Activated CD4-positive, alpha-beta T cell treated with anti-CD3 and anti-CD28 coated beads for 1 hour (primary cell): ENCODE results near the gene HEPHL1.
"Not testable (repeated sequence)": the region's sequence is repeated elsewhere in the genome, so short reads cannot be mapped to it uniquely, and the experiment has no call there.

Experiments
- DNase-seq: peaks from one replicate; pipeline ENCODE4 v3.0.0-alpha.2; 2020

Gene HEPHL1, protein sequence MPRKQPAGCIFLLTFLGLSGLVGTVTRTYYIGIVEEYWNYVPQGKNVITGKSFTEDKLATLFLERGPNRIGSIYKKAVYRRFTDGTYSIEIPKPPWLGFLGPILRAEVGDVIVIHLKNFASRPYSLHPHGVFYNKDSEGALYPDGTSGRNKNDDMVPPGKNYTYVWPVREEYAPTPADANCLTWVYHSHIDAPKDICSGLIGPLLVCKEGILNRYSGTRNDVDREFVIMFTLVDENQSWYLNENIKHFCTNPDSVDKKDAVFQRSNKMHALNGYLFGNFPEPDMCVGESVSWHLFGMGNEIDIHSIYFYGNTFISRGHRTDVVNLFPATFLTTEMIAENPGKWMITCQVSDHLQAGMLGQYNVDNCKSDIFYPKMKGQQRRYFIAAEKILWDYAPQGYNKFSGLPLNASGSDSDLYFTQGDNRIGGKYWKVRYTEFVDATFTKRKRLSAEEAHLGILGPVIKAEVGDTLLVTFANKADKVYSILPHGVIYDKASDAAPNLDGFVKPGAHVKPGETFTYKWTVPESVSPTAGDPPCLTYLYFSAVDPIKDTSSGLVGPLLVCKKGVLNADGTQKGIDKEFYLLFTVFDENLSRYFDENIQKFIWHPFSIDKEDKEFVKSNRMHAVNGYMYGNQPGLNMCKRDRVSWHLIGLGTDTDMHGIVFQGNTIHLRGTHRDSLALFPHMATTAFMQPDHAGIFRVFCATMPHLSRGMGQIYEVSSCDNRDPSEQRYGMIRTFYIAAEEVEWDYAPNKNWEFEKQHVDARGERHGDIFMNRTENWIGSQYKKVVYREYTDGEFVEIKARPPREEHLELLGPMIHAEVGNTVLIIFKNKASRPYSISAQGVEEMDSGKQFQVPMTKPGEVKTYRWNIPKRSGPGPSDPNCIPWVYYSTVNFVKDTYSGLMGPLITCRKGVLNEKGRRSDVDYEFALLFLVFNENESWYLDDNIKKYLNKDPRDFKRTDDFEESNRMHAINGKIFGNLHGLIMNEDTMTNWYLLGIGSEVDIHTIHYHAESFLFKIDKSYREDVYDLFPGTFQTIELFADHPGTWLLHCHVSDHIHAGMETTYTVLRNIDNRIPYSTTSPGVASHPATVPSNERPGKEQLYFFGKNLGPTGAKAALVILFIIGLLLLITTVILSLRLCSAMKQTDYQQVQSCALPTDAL

GRCh38 chr11:94020777-94021481 lies at the start of gene HEPHL1:
Gene HEPHL1 (plus strand): TSS chr11:94021354. CDS start chr11:94021369, 15 bp downstream.
- DNase-seq, result no peak

GRCh38 chr11:93972790-93973189 lies 48.4 kb upstream of the HEPHL1 start:
- DNase-seq, result no peak

- not testable (repeated sequence) for DNase-seq
These were observed 47.7 kb upstream of the HEPHL1 start for GRCh38 chr11:93973322-93974051.

DNA sequence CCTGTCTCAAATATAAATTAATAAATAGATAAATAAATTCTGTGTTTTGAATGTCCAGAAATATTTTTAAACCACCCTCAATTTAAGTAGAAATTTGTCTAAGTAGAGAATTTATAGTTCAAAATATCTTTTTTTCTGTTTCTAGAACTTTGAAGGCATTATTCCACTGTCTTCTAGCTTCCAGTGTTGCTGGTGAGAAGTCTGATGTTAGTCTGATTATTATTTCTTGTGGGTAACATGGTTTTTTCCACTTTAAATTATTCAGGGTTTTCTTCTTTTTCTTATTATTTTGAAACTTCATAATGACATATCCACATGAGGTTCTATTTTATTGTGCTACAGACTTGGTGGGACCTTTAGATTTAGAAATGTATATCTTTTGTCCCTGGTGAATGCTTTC lies 46.4 kb upstream of the HEPHL1 start:
- DNase-seq, result no peak

DNA sequence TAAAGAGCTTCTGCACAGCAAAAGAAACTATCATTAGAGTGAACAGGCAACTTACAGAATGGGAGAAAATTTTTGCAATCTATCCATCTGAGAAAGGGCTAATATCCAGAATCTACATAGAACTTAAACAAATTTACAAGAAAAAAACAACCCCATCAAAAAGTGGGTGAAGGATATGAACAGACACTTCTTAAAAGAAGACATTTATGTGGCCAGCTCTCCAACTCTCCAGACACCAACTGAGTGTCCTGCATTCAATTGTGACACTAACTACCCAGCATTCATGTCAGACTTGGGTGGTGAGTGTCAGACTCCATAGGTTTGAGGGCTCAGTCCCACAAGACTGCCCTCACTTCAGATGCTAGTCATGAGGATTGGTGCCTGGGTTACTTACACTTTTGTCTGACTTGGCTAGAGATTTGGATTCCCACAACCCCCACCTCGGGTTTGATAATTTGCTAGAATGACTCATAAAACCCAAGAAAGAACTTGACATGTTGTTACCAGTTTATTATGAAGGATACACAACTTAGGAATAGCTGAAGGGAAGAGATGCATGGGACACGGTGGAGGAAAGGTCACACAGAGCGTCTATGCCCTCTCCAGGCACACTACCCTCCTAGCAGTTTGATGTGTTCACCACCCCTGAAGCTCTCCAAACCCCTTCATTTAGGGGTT lies 44.4 kb upstream of the HEPHL1 start:
- DNase-seq, result not testable (repeated sequence)

- DNase-seq, result no peak
These were observed 37.5 kb upstream of the HEPHL1 start for GRCh38 chr11:93983542-93984195.

GRCh38 chr11:93984196-93984567 lies 37.0 kb upstream of the HEPHL1 start:
- no peak for DNase-seq

DNA sequence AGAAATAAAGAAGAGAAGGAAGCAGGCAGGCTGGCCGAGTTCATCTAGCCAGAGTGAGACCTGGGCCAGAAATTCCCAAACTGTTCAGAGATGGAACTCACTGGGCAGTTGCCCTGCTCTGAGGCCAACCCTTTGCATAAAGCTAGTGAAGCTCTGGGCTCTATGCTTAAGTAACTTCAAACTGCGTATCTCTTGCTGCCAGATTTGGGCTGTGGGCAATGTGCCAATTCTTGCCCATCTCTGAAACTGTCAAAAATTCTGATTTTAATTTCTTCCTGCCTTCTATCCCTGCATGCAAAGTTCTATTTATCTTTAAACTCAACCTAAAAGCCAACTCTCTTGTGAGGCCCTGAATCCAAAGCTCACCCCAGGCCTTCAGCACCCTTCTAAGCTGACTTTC lies 36.2 kb upstream of the HEPHL1 start:
- no peak for DNase-seq

DNA sequence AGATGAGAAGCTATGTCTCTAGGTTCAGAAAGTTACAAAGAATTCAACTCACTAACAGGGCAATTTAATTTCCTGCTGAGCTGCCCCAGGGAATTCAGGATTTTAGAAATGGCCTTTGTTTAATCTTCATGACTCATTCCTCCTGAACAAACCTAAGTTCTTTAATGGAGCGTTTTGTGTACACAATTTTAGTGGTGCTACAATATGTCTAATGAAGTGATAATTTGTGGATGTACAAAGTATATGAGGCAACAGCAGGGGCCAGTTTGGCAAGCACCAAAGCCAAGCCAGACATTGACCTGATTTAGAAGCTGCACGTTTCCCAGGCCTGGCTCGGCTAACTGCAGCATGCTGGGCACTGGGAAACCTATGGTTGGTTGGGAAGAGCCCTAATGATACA lies 34.4 kb upstream of the HEPHL1 start:
- DNase-seq, result no peak

- no peak for DNase-seq
These were observed 32.7 kb upstream of the HEPHL1 start for GRCh38 chr11:93988455-93988854.

DNA sequence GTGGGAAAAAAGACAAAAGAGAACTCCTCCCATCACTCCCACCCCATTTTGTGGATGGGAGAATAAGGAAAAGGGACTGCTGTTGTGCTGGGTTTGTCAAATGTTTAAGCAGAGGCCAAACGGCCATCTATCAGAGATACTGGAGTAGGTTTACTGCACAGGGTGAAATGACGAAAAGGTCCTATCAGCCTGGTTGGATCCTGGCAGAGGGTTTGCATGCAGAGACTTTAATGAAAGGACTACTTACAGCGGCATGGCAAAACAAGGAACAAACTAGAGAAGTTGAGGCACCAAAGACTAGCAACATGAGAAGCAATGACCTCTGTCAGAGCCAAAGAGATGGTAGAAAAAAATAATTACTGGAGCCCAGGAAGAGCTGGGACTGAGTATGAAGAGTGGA lies 32.2 kb upstream of the HEPHL1 start:
- DNase-seq, result no peak

DNA sequence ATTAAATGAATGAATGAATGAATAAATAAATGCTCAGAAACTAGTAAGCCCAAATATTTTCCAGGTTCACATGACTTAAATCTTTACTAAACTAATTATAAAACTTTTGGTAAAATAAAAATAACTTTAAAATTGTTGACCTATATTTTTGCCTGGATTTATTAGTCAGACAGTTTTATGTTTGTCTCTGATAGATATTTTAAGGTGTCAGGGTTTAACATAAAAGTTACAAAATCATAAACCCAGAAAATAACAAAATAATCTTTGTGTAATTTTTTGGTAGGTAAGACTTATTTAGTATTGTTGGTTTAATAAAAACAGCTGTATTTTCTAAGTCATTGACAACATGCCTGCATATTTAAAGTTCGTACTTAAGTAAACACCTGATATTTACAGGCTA lies 27.4 kb upstream of the HEPHL1 start:
- DNase-seq, result no peak

DNA sequence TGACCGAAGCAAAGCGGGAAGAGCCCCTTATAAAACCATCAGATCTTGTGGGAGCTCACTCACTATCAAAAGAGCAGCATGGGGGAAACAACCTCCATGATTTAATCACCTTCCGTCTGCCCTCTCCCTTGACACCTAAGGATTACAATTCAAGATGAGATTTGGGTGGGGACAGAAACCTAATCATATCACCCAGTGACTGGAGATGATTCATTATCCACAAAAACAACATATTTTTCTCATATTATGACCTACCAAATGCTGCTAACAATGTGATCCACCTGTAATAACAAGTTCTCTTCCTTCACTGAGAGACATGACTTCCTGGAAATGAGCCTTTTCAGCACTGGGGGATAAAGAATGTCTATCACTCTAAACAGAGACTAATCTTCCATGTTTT lies 23.4 kb upstream of the HEPHL1 start:
- DNase-seq, result no peak

DNA sequence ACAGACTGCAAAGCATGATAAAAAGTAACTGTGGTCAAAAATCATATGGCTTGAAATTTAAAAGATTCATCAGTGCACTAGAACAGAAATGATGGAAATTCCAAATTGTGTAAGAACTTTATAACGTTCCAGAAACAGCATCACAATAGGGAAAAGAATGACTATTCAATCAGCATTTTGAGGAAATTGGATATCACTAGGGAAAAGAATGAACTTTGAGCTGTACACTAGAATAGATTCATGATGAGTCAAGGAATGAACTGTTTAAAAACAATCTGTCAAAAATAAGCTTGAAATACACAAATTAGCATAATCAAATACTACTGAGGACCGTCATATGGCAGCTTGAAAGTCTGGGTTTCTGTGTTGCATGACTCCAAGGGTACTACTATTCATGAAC lies 20.5 kb upstream of the HEPHL1 start:
- no peak for DNase-seq

- no peak for DNase-seq
These were observed 18.9 kb upstream of the HEPHL1 start for GRCh38 chr11:94002226-94002625.

- no peak for DNase-seq
These were observed 13.7 kb upstream of the HEPHL1 start for GRCh38 chr11:94007426-94007825.

GRCh38 chr11:94007906-94008305 lies 13.2 kb upstream of the HEPHL1 start:
- no peak for DNase-seq

- DNase-seq, result no peak
These were observed 11.0 kb upstream of the HEPHL1 start for GRCh38 chr11:94010136-94010535.

- no peak for DNase-seq
These were observed 9.7 kb upstream of the HEPHL1 start for GRCh38 chr11:94011478-94011877.

DNA sequence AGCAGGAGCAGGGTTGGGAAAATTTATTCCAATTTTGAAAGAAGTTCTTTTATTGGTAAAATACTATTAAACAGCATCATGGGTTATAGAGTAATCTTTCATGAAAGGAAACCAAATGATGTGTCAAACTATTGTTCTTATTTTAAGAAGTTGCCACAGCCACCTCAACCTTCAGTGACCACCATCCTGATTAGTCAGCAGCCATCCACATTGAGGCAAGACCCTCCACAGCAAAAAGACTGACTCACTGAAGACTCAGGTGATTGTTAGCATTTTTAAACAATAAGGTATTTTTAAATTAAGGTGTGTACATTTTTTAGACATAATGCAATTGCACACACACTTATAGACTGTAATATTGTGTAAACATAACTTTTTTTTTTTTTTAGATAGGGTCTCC lies 3.7 kb upstream of the HEPHL1 start:
- no peak for DNase-seq

DNA sequence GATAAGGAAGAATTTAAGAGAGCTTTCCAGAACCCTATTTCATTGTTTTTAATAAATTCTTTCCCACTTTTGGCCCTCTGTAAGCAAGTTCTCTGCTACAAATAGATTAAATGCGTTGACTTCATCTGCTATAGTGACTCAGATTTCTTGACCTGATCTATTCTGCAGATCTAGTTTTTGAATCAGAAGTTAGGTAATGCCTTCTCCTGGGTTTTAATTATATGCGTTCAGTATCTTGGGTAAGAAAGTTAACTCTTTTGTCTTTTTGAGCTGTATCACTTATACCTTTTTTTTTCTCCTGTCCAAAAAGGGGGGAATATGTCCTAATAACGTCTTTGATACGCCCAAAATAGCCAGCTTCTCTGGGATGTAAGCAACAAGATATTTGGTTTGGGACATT lies 2.4 kb upstream of the HEPHL1 start:
- no peak for DNase-seq
